KOPT-K1 (cell line): ENCODE data around the gene PNMA8A.
"Not testable (repeated sequence)": the region's sequence is repeated elsewhere in the genome, so short reads cannot be mapped to it uniquely, and the experiment has no call there.

Source experiments
- H3K27ac ChIP-seq: fragments of 200-600 bp; sonication (generic); 2 replicates; pipeline ENCODE4 v1.5.1; 2016; ENCODE audit warnings: antibody characterized with exemption, mild to moderate bottlenecking, low read depth, low read length; ENCODE audit not compliant: poor library complexity, severe bottlenecking
- H3K36me3 ChIP-seq: fragments of 200-600 bp; sonication (generic); 2 replicates; pipeline ENCODE4 v1.5.1; 2017; ENCODE audit warnings: antibody characterized with exemption, mild to moderate bottlenecking, low read length, moderate library complexity; ENCODE audit not compliant: insufficient read depth
- H3K9me3 ChIP-seq: fragments of 200-600 bp; sonication (generic); 2 replicates; pipeline ENCODE4 v1.5.1; 2017; ENCODE audit warnings: antibody characterized with exemption, low read length, mild to moderate bottlenecking; ENCODE audit not compliant: insufficient read depth, poor library complexity, severe bottlenecking

PNMA8A gene, protein sequence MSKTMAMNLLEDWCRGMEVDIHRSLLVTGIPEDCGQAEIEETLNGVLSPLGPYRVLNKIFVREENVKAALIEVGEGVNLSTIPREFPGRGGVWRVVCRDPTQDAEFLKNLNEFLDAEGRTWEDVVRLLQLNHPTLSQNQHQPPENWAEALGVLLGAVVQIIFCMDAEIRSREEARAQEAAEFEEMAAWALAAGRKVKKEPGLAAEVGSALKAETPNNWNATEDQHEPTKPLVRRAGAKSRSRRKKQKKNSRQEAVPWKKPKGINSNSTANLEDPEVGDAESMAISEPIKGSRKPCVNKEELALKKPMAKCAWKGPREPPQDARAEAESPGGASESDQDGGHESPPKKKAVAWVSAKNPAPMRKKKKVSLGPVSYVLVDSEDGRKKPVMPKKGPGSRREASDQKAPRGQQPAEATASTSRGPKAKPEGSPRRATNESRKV

DNA sequence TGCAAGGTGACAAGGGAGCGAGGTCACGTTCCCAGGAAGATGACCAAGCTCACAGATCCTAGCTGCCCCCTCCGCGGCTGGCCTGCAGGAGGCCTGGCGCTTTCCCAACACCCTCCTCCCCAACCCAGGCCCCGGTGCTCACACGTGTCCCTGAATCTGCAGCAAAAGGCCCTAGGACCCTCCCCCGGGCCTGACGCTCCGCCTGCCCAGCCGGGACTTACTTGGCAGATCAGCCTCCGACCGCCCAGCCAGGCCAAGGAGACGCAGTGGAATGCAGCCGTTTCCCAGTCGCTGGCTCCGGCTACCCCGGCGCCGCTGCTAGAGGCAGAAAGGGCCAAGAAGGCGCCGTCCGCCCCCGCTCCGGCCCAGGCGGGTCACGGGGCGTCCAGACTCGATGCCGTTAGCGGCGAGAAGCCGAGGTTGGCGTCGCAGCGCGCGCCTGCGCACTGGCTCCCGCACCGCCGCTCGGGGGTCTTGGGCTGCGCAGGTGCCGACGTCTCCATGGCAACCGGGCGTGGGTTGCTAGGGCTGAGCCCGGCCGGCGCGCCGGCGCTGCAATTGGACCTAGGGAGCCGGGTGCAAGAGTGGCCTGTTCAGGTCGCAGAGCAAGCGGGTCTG is at the start of gene PNMA8A:
Gene PNMA8A, minus strand, starts transcription at position 448 of the 618 bp plus-strand sequence. CDS start 528 bp downstream, outside the sequence.
- Histone ChIP-seq H3K9me3 (no peaks in the 10 kb centered on the region), H3K27ac (no peak within 1 kb of the TSS), H3K36me3 (no peaks in the 10 kb centered on the region)

DNA sequence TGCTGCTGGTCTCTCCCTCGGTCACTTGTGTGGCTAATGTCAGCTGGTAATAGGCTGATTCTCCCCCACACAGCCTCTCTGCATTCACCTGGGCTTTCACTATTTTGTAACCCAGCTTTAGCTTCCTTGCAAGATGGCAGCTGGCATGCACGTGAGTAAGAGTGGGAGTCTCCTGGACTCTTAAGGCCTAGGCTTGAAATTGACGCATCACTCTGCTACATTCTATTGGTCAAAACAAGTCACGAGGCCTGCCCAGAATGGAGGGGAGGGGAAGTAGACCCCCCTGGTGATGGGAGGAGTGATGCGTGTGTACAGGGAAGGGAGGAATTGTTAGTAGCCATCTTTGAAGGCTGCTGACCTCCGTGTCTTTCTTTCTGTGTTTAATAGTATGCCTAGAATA is 49.3 kb upstream of the PNMA8A start:
- Histone ChIP-seq H3K9me3 (peaks cover 15% of the 10 kb centered on the region), H3K27ac (no peak overlapping the region), H3K36me3 (no peaks in the 10 kb centered on the region)

DNA sequence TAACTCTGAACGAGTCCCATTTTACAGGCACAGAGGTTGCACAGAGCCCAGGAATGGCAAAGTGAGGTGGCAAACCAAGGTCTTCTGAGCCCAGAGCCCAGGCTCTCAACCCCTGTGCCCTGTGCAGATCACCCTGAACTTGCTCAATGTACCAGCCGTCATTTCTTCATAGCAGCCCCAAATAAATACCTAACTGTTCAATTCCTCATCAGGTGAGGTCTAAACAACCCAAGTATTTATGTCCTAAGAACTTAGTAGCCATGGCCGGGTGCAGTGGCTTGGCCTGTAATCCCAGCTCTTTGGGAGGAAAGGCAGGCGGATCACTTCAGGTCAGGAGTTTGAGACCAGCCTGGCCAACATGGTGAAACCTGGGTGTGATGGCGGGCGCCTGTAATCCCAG is 46.1 kb upstream of the PNMA8A start:
- Histone ChIP-seq H3K27ac (no peak overlapping the region), H3K36me3 (no peaks in the 10 kb centered on the region)

DNA sequence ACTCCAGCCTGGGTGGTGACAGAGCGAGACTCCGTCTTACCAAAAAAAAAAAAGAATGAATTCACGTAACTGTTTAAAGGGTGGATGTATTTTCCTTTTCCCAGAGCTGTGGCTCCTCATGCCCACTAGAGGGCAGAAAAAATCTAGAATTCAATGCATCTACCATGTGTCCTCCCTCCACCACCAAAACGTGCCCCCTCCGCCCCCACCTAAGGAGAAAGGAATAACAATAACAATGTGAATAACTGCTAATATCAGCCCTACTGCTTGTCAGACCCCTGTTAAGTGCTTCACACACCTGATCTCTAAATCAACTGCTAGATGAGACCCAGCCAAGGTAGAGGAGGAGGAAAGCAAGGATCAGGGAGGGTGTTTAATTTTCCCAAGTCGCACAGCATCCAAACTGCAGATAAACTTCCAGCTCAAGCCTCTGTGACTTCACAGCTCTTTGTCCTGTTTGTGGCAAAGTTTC is 44.6 kb upstream of the PNMA8A start:
- Histone ChIP-seq H3K9me3 (no peaks in the 10 kb centered on the region), H3K27ac (no peak overlapping the region)

More for the DNA sequence above, 46.1 kb upstream of the PNMA8A start:
- no peaks in the 10 kb centered on the region for H3K9me3 ChIP-seq

DNA sequence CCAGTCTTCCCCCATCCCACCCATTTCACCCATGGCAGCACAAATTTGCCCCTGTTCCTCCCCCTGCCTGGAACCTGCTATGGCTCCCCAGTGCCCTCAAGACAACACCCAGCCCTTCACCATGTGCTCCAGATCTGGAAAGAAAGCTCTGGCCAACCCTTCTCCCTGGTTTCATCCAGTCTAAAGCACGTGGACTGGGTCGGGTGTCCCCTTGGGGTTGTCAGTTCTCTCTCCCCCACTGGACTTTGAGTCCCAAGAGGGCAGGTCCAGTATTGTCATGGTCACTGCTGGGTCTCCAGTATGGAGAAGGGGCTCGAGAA is 43.9 kb upstream of the PNMA8A start:
- H3K36me3 ChIP-seq = no peaks in the 10 kb centered on the region
- H3K27ac ChIP-seq = no peak overlapping the region
- no peaks in the 10 kb centered on the region for H3K9me3 ChIP-seq

More for the DNA sequence above, 44.6 kb upstream of the PNMA8A start:
- H3K36me3 ChIP-seq = no peaks in the 10 kb centered on the region

DNA sequence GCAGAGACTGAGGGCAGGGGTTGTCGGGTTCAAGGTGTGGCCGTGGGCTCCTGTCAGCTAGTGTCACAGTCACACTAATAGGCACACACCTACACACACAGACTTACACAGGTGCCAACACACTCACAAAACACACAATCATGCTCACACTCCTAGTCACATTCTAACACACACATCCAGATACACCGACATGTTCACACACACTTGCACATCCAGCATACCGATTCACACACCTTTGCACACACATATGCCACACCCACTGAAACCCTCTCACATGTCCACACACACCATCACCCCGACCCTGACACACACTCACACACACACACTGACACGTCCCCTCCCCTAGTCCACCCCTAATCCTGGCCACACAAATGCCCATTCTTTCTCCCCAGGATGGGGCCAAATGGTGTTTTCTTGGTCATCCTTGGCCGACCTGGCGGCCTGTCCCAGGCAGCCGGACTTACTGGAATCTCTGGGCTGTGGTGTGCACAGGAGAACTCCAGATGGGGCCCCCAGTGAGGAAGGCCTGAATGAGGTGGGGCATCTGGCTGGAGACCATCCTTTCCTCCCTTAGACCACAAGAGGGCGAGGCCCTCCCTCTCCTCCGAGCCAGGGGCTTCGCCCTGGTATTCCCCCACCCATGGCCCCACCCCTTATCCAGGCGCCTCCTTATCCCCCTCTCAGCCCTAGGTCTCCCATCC is 43.4 kb upstream of the PNMA8A start:
- H3K36me3 ChIP-seq = no peaks in the 10 kb centered on the region
- H3K9me3 ChIP-seq = no peaks in the 10 kb centered on the region
- no peak overlapping the region for H3K27ac ChIP-seq

DNA sequence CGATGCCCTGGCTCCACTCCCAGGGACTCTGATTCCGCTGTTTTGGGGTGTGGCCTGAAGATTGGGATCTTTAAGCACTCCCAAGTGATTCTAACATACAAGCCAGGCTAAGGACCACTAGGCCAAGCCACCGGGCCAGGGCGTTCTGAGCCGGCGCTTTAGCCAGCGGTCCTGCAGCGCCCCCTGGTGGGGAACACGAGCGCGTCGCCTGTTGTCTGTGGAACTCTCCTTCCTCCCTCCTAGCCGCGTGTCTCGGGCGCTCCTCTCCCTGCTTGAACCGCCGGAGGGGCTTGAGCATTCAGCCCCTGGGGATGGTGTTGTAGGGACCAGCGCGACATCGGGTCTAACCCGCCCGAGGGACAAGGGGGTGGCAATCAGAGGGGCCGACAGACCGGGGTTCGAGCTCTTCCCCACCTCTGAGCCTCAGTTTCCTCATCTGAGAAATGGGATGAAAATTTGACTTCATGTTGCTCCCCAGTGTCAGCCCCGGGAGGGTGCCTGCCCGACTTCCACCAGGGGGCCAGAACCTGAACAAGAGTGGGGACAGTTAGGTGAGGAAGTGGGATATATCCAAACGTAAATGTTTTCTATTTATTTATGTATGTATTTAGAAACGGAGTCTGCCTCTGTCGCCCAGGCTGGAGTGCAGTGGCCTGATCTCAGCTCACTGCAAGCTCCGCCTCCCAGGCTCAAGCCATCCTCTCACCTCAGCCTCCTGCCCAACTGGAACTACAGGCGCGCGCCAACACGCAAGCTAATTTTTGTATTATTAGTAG is 42.3 kb upstream of the PNMA8A start:
- Histone ChIP-seq H3K36me3 (no peaks in the 10 kb centered on the region), H3K27ac (no peak overlapping the region), H3K9me3 (no peaks in the 10 kb centered on the region)

DNA sequence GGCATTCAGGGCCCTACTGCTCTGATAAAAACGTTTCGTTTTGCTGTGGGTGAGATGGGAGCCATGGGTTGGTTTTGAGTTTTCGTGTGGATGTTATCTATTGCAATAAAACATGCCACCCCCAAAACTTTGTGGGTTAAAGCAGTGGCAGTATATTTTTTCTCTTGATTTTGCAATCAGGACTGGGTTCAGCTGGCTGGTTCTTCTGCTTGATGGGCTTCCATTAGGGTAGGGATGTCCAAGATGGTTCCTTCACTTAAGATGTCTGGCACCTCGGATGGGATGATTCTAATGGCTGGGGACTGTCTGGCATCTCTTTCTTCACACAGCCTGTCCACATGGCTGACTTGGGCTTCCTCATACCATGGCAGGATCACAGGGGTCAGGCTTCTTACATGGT is 39.9 kb upstream of the PNMA8A start:
- Histone ChIP-seq H3K36me3 (no peaks in the 10 kb centered on the region), H3K27ac (no peak overlapping the region), H3K9me3 (no peaks in the 10 kb centered on the region)

DNA sequence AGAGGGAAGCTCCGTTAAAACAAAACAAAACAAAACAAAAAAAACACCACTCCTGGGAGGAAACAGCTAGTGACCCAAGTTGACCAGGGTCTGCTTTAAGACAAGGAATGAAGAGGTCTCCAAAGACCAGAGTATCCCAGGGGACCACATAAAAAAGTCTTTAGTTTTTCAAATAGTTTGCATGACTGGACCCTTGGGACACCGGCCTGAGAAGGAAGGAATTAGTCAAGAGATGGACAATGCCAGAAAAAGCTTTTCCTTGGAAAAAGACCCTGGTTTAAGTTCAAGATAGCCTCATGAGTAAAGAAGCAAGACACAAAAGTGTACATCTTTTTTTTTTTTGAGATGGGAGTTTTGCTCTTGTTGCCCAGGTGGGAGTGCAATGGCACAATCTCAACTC is 36.8 kb upstream of the PNMA8A start:
- H3K27ac ChIP-seq = no peak overlapping the region
- H3K36me3 ChIP-seq = no peaks in the 10 kb centered on the region
- H3K9me3 ChIP-seq = no peaks in the 10 kb centered on the region

DNA sequence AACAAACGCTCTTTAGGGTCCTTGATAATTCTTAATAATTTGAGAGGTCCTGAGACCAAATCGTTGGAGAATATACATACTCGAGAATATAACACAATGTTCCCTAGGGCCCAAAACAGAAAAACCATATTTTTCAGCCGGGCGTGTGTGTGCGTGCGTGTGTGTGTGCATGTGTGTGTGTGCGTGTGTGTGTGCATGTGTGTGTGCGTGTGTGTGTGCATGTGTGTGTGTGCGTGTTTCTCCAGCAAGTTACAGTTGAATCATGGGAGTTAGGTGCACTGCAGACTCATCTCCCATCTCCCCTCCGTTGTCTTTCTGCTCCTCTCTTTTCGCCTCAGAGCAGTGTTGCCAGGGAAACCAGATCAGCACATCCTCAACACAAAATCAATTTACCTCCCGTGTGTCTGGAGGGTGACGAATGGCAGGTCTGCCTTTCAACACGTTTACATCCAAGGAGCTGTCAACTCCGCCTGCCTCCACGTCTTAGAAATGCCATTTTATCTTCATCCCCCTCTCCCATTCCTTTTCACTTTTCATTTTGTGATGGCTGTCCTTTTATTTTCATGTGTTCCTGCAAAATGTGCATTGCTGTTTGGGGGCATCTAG is 32.6 kb upstream of the PNMA8A start:
- Histone ChIP-seq H3K27ac (no peak overlapping the region), H3K36me3 (no peaks in the 10 kb centered on the region), H3K9me3 (no peaks in the 10 kb centered on the region)

DNA sequence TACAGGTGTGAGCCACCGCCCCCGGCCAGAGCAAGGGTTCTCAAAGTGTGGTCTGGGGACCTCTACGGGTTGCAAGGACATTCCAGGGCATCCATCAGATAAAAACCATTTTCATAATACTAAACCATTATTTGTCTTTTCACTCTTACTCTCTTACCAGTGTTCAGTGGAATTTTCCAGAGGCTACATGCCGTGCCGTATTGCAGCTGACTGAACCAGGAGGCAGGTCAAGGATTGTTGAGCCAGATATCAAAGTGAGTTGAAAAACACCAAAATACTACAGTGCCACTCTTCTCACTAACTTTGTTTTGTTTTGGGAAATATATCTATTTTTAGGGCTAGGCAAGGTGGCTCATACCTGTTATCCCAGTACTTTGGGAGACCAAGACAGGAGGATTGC is 31.5 kb upstream of the PNMA8A start:
- Histone ChIP-seq H3K27ac (no peak overlapping the region), H3K36me3 (no peaks in the 10 kb centered on the region), H3K9me3 (no peaks in the 10 kb centered on the region)

DNA sequence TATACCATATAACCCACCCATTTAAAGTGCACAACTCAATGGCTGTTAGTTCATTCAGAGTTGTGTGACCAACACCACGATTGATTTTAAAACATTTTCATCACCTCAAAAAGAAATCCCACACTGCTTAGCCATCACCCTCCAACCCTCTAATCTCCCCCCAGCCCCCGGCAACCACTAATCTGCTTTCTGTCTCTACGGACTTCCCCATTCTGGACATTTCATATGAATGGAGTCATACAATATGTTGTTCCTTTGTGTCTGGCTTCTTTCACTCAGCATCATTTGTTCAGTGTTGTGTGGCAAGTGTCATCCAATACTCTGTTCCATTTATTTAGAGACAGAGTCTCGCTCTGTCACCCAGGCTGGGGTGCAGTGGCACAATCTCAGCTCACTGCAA is 28.3 kb upstream of the PNMA8A start:
- Histone ChIP-seq H3K27ac (no peak overlapping the region), H3K9me3 (no peaks in the 10 kb centered on the region), H3K36me3 (no peaks in the 10 kb centered on the region)

DNA sequence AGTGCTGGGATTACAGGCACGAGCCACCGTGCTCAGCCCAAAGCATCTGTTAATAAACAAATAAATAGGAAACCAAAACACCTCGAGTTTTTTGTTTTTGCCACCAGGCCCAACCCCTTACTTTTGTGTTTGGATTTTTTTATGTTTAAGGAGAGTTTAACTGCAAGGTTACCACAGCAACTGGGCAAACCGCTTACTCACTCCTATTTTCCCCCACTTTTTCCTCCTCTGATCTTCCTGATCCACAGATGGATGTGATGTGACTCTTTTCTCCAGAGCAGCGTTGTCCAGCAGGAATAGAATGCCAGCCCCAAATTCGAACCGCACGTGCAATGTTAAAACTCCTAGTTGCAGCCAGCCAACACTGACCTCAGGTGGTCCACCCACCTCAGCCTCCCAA is 26.4 kb upstream of the PNMA8A start:
- Histone ChIP-seq H3K27ac (no peak overlapping the region), H3K36me3 (no peaks in the 10 kb centered on the region), H3K9me3 (no peaks in the 10 kb centered on the region)

DNA sequence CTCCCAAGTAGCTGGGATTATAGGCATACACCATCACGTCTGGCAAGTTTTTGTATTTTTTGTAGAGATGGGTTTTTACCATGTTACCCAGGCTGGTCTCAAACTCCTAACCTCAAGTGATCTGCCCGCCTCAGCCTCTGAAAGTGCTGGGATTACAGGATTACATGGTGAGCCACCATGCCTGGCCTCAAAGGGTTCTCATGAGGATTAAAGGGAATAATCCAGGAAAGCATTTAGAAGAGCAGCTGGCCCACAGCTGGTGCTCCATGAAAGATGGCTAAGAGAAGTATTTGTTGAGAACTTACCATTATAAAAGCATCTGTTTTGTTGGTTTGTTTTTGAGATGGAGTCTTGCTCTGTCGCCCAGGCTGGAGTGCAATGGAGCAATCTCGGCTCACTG is 25.5 kb upstream of the PNMA8A start:
- not testable (repeated sequence) for H3K36me3 ChIP-seq, H3K27ac ChIP-seq, H3K9me3 ChIP-seq
